SK-N-SH treated with all-trans-retinoic acid at 6 μM for 48 hours (cell line): ENCODE results near the gene TFAP2A.

Experiments used
- ATAC-seq: fragments of 200-7000 bp; cut with Tn5 transposase; 3 replicates; pipeline ENCODE4 v1.9.1; 2020; ENCODE audit warnings: mild to moderate bottlenecking, moderate library complexity
- GLIS3 ChIP-seq: fragments of 250-450 bp; sonication (Bioruptor Pico); IDR thresholded peaks from 2 replicates; pipeline ENCODE4 v1.5.0; 2020; ENCODE audit warnings: mild to moderate bottlenecking, moderate library complexity
- RARB ChIP-seq: fragments of 250-450 bp; sonication (Bioruptor Pico); IDR thresholded peaks from 2 replicates; pipeline ENCODE4 v1.8.0; 2021; ENCODE audit warnings: mild to moderate bottlenecking, moderate library complexity
- TOX ChIP-seq: fragments of 250-450 bp; sonication (Bioruptor Pico); IDR thresholded peaks from 2 replicates; pipeline ENCODE4 v1.8.0; 2021; ENCODE audit warnings: mild to moderate bottlenecking, moderate library complexity, borderline replicate concordance
- ZC3H10 ChIP-seq: fragments of 250-450 bp; sonication (Bioruptor Pico); IDR thresholded peaks from 2 replicates; pipeline ENCODE4 v1.5.1; 2021; ENCODE audit warnings: mild to moderate bottlenecking, moderate library complexity
- ZNF565 ChIP-seq: fragments of 450-650 bp; formaldehyde crosslinking; conservative IDR thresholded peaks from 2 replicates; pipeline ENCODE4 v1.5.0; 2020; ENCODE audit warnings: low read depth, mild to moderate bottlenecking, moderate library complexity
- TF ChIP-seq, protein P1 (sequence below): fragments of 250-450 bp; sonication (Bioruptor Pico); IDR thresholded peaks from 2 replicates; pipeline ENCODE4 v1.8.0; 2021; ENCODE audit warnings: low read depth, mild to moderate bottlenecking, moderate library complexity, borderline replicate concordance
- TF ChIP-seq, protein P2 (sequence below): fragments of 250-450 bp; sonication (Bioruptor Pico); IDR thresholded peaks from 2 replicates; pipeline ENCODE4 v1.5.1; 2021; ENCODE audit warnings: mild to moderate bottlenecking, moderate library complexity
- TF ChIP-seq, protein P3 (sequence below): fragments of 250-450 bp; sonication (Bioruptor Pico); IDR thresholded peaks from 2 replicates; pipeline ENCODE4 v1.5.1; 2020; ENCODE audit warnings: low read depth, mild to moderate bottlenecking, moderate library complexity
- TF ChIP-seq, protein P4 (sequence below): fragments of 250-450 bp; sonication (Bioruptor Pico); IDR thresholded peaks from 2 replicates; pipeline ENCODE4 v1.5.0; 2020; ENCODE audit warnings: mild to moderate bottlenecking, moderate library complexity

Gene TFAP2A

DNA sequence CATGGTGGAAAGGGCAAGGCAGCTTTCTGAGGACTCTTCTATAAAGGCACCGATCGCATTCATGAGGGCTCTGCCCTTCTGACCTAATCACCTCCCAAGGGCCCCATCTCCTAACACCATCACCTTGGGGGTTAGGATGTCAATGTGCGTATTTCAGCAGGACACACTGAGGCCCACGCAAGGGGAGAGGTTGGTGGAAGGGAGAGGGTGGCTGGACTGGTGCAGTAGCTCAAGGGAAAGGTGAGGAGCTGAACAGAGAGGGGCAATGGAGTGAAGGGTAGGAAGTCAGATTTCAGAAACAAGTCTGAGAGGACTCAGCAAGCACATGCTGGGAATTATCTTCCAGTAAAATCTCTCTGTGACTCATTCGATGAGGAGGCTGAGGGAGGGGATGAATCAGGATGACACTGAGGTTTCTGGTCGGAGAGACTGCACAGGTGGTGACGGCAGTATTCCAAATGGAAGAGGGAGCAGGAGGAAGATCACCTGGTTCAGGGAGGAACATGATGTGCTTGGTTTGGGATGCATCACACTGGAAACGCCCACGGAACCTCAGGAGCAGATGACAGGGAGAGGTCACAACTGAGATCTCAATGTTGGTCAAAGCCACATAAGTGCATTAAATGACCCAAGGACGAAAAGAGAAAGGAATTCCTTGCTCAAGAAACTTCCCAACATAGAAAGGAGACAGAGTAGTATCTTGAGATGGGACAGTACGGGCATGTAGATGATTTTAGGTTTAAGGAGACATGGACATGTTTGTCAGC is 67.1 kb downstream of the TFAP2A start:
- ATAC-seq: no peak
- no peak for TF ChIP-seq ZC3H10 (CRISPR knock-in tag)
- TF ChIP-seq, protein P1, sequence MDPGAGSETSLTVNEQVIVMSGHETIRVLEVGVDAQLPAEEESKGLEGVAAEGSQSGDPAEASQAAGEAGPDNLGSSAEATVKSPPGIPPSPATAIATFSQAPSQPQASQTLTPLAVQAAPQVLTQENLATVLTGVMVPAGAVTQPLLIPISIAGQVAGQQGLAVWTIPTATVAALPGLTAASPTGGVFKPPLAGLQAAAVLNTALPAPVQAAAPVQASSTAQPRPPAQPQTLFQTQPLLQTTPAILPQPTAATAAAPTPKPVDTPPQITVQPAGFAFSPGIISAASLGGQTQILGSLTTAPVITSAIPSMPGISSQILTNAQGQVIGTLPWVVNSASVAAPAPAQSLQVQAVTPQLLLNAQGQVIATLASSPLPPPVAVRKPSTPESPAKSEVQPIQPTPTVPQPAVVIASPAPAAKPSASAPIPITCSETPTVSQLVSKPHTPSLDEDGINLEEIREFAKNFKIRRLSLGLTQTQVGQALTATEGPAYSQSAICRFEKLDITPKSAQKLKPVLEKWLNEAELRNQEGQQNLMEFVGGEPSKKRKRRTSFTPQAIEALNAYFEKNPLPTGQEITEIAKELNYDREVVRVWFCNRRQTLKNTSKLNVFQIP (CRISPR knock-in tag): no peak
- TF ChIP-seq, protein P2, sequence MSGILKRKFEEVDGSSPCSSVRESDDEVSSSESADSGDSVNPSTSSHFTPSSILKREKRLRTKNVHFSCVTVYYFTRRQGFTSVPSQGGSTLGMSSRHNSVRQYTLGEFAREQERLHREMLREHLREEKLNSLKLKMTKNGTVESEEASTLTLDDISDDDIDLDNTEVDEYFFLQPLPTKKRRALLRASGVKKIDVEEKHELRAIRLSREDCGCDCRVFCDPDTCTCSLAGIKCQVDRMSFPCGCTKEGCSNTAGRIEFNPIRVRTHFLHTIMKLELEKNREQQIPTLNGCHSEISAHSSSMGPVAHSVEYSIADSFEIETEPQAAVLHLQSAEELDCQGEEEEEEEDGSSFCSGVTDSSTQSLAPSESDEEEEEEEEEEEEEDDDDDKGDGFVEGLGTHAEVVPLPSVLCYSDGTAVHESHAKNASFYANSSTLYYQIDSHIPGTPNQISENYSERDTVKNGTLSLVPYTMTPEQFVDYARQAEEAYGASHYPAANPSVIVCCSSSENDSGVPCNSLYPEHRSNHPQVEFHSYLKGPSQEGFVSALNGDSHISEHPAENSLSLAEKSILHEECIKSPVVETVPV: no peak
- TF ChIP-seq, protein P3, sequence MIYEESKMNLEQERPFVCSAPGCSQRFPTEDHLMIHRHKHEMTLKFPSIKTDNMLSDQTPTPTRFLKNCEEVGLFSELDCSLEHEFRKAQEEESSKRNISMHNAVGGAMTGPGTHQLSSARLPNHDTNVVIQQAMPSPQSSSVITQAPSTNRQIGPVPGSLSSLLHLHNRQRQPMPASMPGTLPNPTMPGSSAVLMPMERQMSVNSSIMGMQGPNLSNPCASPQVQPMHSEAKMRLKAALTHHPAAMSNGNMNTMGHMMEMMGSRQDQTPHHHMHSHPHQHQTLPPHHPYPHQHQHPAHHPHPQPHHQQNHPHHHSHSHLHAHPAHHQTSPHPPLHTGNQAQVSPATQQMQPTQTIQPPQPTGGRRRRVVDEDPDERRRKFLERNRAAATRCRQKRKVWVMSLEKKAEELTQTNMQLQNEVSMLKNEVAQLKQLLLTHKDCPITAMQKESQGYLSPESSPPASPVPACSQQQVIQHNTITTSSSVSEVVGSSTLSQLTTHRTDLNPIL (CRISPR knock-in tag): no peak
- TF ChIP-seq, protein P4, sequence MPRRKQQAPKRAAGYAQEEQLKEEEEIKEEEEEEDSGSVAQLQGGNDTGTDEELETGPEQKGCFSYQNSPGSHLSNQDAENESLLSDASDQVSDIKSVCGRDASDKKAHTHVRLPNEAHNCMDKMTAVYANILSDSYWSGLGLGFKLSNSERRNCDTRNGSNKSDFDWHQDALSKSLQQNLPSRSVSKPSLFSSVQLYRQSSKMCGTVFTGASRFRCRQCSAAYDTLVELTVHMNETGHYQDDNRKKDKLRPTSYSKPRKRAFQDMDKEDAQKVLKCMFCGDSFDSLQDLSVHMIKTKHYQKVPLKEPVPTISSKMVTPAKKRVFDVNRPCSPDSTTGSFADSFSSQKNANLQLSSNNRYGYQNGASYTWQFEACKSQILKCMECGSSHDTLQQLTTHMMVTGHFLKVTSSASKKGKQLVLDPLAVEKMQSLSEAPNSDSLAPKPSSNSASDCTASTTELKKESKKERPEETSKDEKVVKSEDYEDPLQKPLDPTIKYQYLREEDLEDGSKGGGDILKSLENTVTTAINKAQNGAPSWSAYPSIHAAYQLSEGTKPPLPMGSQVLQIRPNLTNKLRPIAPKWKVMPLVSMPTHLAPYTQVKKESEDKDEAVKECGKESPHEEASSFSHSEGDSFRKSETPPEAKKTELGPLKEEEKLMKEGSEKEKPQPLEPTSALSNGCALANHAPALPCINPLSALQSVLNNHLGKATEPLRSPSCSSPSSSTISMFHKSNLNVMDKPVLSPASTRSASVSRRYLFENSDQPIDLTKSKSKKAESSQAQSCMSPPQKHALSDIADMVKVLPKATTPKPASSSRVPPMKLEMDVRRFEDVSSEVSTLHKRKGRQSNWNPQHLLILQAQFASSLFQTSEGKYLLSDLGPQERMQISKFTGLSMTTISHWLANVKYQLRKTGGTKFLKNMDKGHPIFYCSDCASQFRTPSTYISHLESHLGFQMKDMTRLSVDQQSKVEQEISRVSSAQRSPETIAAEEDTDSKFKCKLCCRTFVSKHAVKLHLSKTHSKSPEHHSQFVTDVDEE (CRISPR knock-in tag): no peak
- TF ChIP-seq TOX (CRISPR knock-in tag): no peak
- TF ChIP-seq GLIS3 (CRISPR knock-in tag): no peak
- no peak for TF ChIP-seq RARB (CRISPR knock-in tag)
- no peak for TF ChIP-seq ZNF565
